Skeletal muscle satellite cell (primary cell): ENCODE data around the gene NOD2.

Experiments used
- H3K27me3 ChIP-seq: 2 replicates; pipeline ENCODE4 v1.7.0; 2013; ENCODE audit warnings: low read length; ENCODE audit not compliant: control insufficient read depth, insufficient read depth
- H3K36me3 ChIP-seq: 2 replicates; pipeline ENCODE4 v1.7.0; 2013; ENCODE audit warnings: mild to moderate bottlenecking, control low read depth, low read length; ENCODE audit not compliant: insufficient read depth
- H3K4me1 ChIP-seq: 2 replicates; pipeline ENCODE4 v1.7.0; 2013; ENCODE audit warnings: low read length; ENCODE audit not compliant: control insufficient read depth, insufficient read depth
- H3K4me2 ChIP-seq: 2 replicates; pipeline ENCODE4 v1.7.0; 2013; ENCODE audit warnings: mild to moderate bottlenecking, low read length
- H3K4me3 ChIP-seq: 2 replicates; pipeline ENCODE4 v1.7.0; 2013; ENCODE audit warnings: low read length
- H3K9ac ChIP-seq: 2 replicates; pipeline ENCODE4 v1.7.0; 2013; ENCODE audit warnings: mild to moderate bottlenecking, low read depth, low read length, moderate library complexity
- H3K9me3 ChIP-seq: replicated peaks from 2 replicates; pipeline ENCODE4 v1.7.0; 2013; ENCODE audit warnings: mild to moderate bottlenecking, control low read depth, low read length

NOD2 gene

GRCh38 chr16:50756473-50756872 is 63.1 kb downstream of the NOD2 start:
- peaks cover 55% of the 10 kb centered on the region for H3K36me3 ChIP-seq
- H3K9ac ChIP-seq: no peak overlapping the region

DNA sequence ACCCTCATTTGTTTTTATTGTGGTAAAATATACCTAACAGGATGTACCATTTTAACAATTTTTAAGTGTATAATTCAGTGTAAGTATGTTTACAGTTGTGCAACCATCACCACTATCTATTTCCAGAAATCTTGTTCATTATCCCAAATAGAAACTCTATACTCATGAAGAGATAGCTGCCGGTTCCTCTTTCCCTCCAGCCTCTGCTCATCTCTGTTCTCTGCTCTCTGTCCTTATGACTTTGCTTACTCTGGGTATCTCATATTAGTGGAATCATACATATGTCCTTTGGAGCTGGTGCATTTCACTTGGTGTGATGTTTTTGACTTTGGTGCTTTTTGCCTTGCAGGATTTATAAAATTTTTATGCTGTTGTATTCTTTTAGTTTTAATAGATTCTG is 67.9 kb downstream of the NOD2 start:
- Histone ChIP-seq H3K4me3 (no peak overlapping the region), H3K9ac (no peak overlapping the region), H3K36me3 (peaks cover 29% of the 10 kb centered on the region), H3K9me3 (no peaks in the 10 kb centered on the region), H3K27me3 (no peaks in the 10 kb centered on the region), H3K4me1 (peaks cover 10% of the 10 kb centered on the region), H3K4me2 (no peak overlapping the region)

More at GRCh38 chr16:50756473-50756872, 63.1 kb downstream of the NOD2 start:
- no peaks in the 10 kb centered on the region for H3K4me1 ChIP-seq
- no peaks in the 10 kb centered on the region for H3K27me3 ChIP-seq
- no peaks in the 10 kb centered on the region for H3K9me3 ChIP-seq
- no peak overlapping the region for H3K4me2 ChIP-seq
- H3K4me3 ChIP-seq: no peak overlapping the region

DNA sequence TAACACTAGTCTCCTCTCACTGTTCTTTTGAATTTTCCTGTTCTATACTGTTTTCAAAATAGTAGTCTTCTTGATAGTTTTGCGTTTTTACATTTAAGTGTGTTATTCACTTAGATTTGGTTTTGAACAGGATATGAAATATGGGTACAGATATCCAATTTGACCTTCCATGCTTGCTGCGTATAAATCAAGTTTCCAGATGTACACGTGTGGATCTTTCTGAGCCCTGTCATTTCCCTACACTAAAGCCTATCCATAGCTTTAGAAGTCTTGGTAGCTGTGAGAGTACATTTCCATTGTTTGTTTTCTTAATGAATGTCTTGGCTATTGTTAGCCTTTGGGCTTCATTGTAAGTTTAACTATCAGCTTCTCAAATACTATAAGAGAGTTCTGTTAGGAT is 68.8 kb downstream of the NOD2 start:
- no peaks in the 10 kb centered on the region for H3K27me3 ChIP-seq
- no peak overlapping the region for H3K4me2 ChIP-seq
- no peak overlapping the region for H3K9ac ChIP-seq
- no peak overlapping the region for H3K4me3 ChIP-seq
- peaks cover 10% of the 10 kb centered on the region for H3K4me1 ChIP-seq
- peaks cover 28% of the 10 kb centered on the region for H3K36me3 ChIP-seq
- no peaks in the 10 kb centered on the region for H3K9me3 ChIP-seq

DNA sequence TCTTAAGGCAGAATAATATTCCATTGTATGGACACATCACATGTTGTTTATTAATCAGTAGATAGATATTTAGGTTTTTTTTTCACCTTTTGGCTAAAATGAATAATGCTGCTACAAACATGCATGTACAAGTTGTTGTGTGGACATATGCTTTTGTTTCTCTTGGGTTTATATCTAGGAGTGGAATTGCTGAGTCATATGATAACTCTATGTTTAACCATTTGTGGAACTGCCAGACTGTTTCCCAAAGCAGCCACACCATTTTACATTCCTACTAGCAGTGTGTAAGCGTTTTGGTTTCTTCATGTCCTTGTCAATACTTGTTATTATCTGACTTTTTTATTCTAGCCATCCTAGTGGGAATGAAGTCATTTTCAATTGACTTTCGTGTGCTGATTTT is 69.8 kb downstream of the NOD2 start:
- no peak overlapping the region for H3K4me2 ChIP-seq
- no peak overlapping the region for H3K4me3 ChIP-seq
- no peak overlapping the region for H3K9ac ChIP-seq
- H3K4me1 ChIP-seq: peaks cover 10% of the 10 kb centered on the region
- no peaks in the 10 kb centered on the region for H3K9me3 ChIP-seq
- H3K27me3 ChIP-seq: no peaks in the 10 kb centered on the region
- peaks cover 23% of the 10 kb centered on the region for H3K36me3 ChIP-seq

- Histone ChIP-seq H3K27me3 (no peaks in the 10 kb centered on the region), H3K9ac (no peak overlapping the region), H3K9me3 (no peaks in the 10 kb centered on the region), H3K4me2 (no peak overlapping the region), H3K36me3 (peaks cover 20% of the 10 kb centered on the region), H3K4me1 (peaks cover 10% of the 10 kb centered on the region), H3K4me3 (no peak overlapping the region)
Measured at GRCh38 chr16:50765260-50765659, 71.9 kb downstream of the NOD2 start.

DNA sequence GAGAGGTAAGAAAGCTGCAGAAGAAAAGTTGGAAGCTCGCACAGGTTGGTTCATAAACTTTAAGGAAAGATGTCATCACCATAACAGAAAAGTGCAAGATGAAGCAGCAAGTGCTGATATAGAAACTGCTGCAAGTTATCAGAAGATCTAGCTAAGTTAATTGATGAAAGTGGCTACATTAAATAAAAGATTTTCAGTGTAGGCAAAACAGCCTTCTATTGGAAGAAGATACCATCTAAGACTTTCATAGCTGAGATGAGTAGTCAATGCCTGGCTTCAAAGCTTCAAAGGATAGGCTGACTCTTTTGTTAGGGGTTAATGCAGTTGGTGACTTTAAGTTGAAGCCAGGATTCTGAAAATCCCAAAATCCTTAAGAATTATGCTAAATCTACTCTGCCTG is 72.5 kb downstream of the NOD2 start:
- Histone ChIP-seq H3K4me3 (no peak overlapping the region), H3K4me1 (peaks cover 11% of the 10 kb centered on the region), H3K27me3 (no peaks in the 10 kb centered on the region), H3K4me2 (no peak overlapping the region), H3K9me3 (no peaks in the 10 kb centered on the region), H3K36me3 (peaks cover 20% of the 10 kb centered on the region), H3K9ac (no peak overlapping the region)

DNA sequence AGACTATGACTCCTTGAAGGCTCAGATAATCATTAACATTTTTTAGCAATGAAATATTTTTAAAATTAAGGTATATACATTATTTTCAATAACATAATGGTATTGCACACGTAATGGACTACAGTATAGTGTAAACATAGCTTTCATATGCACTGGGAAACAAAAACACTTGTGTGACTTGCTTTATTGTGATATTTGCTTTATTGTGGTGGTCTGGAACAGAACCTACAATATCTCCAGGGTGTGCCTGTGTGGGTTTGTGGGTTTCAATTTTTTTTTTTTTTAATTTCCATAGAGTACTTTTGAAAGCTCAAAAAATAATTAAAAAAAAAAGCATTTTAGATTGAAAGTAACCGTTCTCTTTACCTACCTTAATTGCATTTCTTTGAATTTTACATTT is 73.8 kb downstream of the NOD2 start:
- H3K36me3 ChIP-seq: peaks cover 20% of the 10 kb centered on the region

DNA sequence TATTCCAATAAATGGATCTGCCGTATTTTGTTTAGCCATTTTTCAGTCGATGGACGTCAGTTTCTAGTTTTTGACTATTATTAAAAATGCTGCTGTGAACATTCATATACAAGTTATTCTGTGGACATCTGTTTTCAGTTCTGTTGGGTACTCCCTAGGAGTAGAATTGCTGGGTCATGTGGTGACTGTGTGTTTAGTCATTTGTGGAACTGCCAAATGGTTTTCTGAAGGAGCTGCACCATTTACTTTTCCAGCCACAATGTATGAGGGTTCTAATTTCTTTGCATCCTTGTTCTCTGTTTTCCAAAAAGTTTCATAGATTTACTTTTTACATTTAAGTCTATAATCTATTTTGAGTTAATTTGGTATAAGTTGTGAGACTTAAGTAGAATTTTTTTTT is 78.0 kb downstream of the NOD2 start:
- Histone ChIP-seq H3K4me3 (no peak overlapping the region), H3K36me3 (peaks cover 16% of the 10 kb centered on the region), H3K9me3 (no peaks in the 10 kb centered on the region), H3K4me2 (no peak overlapping the region), H3K27me3 (no peaks in the 10 kb centered on the region), H3K4me1 (peaks cover 12% of the 10 kb centered on the region), H3K9ac (no peak overlapping the region)

More for the DNA sequence above, 73.8 kb downstream of the NOD2 start:
- no peak overlapping the region for H3K4me3 ChIP-seq
- peaks cover 21% of the 10 kb centered on the region for H3K4me1 ChIP-seq
- no peak overlapping the region for H3K9ac ChIP-seq
- no peaks in the 10 kb centered on the region for H3K9me3 ChIP-seq
- H3K27me3 ChIP-seq: no peaks in the 10 kb centered on the region
- H3K4me2 ChIP-seq: no peak overlapping the region

GRCh38 chr16:50774405-50774804 is 81.0 kb downstream of the NOD2 start:
- H3K4me1 ChIP-seq: peaks cover 17% of the 10 kb centered on the region
- no peaks in the 10 kb centered on the region for H3K9me3 ChIP-seq
- H3K4me3 ChIP-seq: no peak overlapping the region
- H3K27me3 ChIP-seq: no peaks in the 10 kb centered on the region
- H3K36me3 ChIP-seq: peaks cover 14% of the 10 kb centered on the region
- H3K4me2 ChIP-seq: no peak overlapping the region
- H3K9ac ChIP-seq: no peak overlapping the region

GRCh38 chr16:50774960-50775359 is 81.6 kb downstream of the NOD2 start:
- Histone ChIP-seq H3K27me3 (no peaks in the 10 kb centered on the region), H3K4me2 (no peak overlapping the region), H3K9ac (no peak overlapping the region), H3K9me3 (no peaks in the 10 kb centered on the region), H3K36me3 (peaks cover 20% of the 10 kb centered on the region), H3K4me3 (no peak overlapping the region), H3K4me1 (peaks cover 17% of the 10 kb centered on the region)

- H3K36me3 ChIP-seq: peaks cover 29% of the 10 kb centered on the region
- no peaks in the 10 kb centered on the region for H3K27me3 ChIP-seq
- no peak overlapping the region for H3K9ac ChIP-seq
- H3K4me2 ChIP-seq: no peak overlapping the region
- H3K4me1 ChIP-seq: peaks cover 14% of the 10 kb centered on the region
- no peaks in the 10 kb centered on the region for H3K9me3 ChIP-seq
- H3K4me3 ChIP-seq: no peak overlapping the region
Measured at GRCh38 chr16:50776037-50776436, 82.6 kb downstream of the NOD2 start.

DNA sequence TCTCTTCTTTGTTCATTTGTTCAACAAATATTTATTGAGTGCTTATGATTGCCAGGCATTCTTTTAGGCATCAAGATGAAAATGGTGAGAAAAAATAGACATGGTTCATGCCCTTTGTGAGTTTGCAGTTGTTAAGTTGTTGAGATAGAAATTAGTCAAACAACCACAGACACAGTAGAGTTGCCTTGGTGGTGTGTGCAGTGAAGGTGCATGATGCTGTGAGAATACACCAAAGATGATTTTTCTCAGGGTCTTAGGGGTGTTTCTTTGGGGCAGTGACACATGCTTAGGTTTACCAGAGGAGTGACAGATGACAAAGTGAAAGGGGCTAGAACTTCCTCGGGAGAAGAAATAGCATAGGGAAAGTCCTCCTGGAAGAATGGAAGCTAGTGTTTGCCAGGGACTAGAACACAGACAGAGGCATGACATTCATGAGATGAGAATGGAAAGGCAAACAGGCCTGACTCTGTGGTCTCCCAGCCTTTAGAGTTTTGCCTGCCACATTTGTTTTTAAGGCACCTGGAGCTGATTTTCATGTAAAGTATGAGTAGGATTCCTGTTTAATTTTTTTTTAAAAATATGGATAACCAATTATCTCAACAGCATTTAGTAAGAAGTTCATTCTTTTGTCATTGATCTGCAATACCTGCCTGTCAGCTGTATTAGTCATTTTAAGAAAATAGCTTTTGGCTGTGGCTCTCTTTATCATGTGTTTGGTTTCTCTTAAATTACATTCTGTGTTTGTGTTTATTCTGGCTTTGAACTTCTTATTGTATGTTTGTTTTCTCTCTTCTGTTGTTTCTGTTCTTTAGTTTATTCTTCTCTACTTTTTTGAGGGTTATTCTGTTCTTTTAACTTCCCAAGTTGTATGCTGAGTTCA is 85.1 kb downstream of the NOD2 start:
- no peak overlapping the region for H3K4me3 ChIP-seq
- H3K36me3 ChIP-seq: peaks cover 44% of the 10 kb centered on the region
- no peak overlapping the region for H3K9ac ChIP-seq

More for the DNA sequence above, 85.1 kb downstream of the NOD2 start:
- Histone ChIP-seq H3K4me1 (peaks cover 6% of the 10 kb centered on the region), H3K9me3 (no peaks in the 10 kb centered on the region), H3K27me3 (no peaks in the 10 kb centered on the region), H3K4me2 (no peak overlapping the region)
